A673 (cell line): Measurements from ENCODE around the gene TMEM255B. TPM values are rescaled to one million over a fixed set of nuclear protein-coding genes. Genes with fewer than 3 reads are reported as not detected.
"Not testable (repeated sequence)": the region's sequence is repeated elsewhere in the genome, so short reads cannot be mapped to it uniquely, and the experiment has no call there.

ENCODE experiments used
- BruUV-seq: library from RNA; stranded (reverse); fragments of 400-500 nt; replicated peaks from 2 replicates; lab custom pipeline; 2021; lab: Mats Ljungman, UMichigan
- CTCF ChIA-PET: fragments of 300-600 bp; sonication (Branson Sonifier 250); formaldehyde crosslinking; loops from one replicate; lab custom pipeline; 2022; ENCODE audit warnings: antibody characterized with exemption; lab: Charles Lee
- POLR2A ChIA-PET: fragments of 300-600 bp; sonication (Branson Sonifier 250); formaldehyde crosslinking; loops from one replicate; lab custom pipeline; 2022; ENCODE audit warnings: antibody characterized with exemption; ENCODE audit not compliant: low non-redundant PET; lab: Charles Lee
- DNase-seq: peaks from one replicate; pipeline ENCODE4 v3.0.0-alpha.2; 2015; ENCODE audit warnings: low spot score
- H3K27ac ChIP-seq: fragments of 200-600 bp; sonication (generic); 2 replicates; pipeline ENCODE4 v1.5.1; 2016; ENCODE audit warnings: mixed run types, low read depth, mild to moderate bottlenecking, mixed read lengths, antibody characterized with exemption, low read length; ENCODE audit not compliant: poor library complexity, severe bottlenecking
- H3K27me3 ChIP-seq: fragments of 200-600 bp; sonication (generic); replicated peaks from 2 replicates; pipeline ENCODE4 v1.6.1; 2017; ENCODE audit warnings: mixed run types, low read depth, mild to moderate bottlenecking, mixed read lengths, antibody characterized with exemption, low read length; ENCODE audit not compliant: insufficient read depth, poor library complexity
- H3K36me3 ChIP-seq: fragments of 200-600 bp; sonication (generic); 2 replicates; pipeline ENCODE4 v1.6.1; 2016; ENCODE audit warnings: mixed run types, mild to moderate bottlenecking, mixed read lengths, antibody characterized with exemption, low read length; ENCODE audit not compliant: insufficient read depth, poor library complexity, severe bottlenecking
- H3K4me1 ChIP-seq: fragments of 200-600 bp; sonication (generic); 2 replicates; pipeline ENCODE4 v1.6.1; 2017; ENCODE audit warnings: mixed run types, mild to moderate bottlenecking, mixed read lengths, antibody characterized with exemption, low read length; ENCODE audit not compliant: insufficient read depth, poor library complexity, severe bottlenecking
- H3K4me3 ChIP-seq: fragments of 200-600 bp; sonication (generic); 2 replicates; pipeline ENCODE4 v1.5.1; 2016; ENCODE audit warnings: low read depth, mixed run types, mild to moderate bottlenecking, mixed read lengths, low read length; ENCODE audit not compliant: poor library complexity, severe bottlenecking
- H3K9me3 ChIP-seq: fragments of 200-600 bp; sonication (generic); 2 replicates; pipeline ENCODE4 v1.6.1; 2016; ENCODE audit warnings: mixed run types, low read depth, mild to moderate bottlenecking, mixed read lengths, antibody characterized with exemption, low read length; ENCODE audit not compliant: poor library complexity, severe bottlenecking
- CTCF ChIP-seq: fragments of 300-800, 200-600 bp; sonication (generic); conservative IDR thresholded peaks from 2 replicates; pipeline ENCODE4 v1.5.1; 2017; ENCODE audit warnings: low read depth, mild to moderate bottlenecking, antibody characterized with exemption, low read length, moderate library complexity, mixed read lengths
- EZH2 ChIP-seq: fragments of 200-600 bp; sonication (generic); IDR thresholded peaks from 2 replicates; pipeline ENCODE4 v1.6.1; 2017; ENCODE audit warnings: borderline replicate concordance, low read depth, mild to moderate bottlenecking, mixed read lengths, antibody characterized with exemption, low read length; ENCODE audit not compliant: poor library complexity, severe bottlenecking
- intact Hi-C: fragments of 100-400 bp; cut with micrococcal nuclease; formaldehyde crosslinking; loops from one replicate; pipeline ENCODE4 v1.10.0; 2022; ENCODE audit not compliant: unreplicated experiment
- total RNA-seq: library from RNA; stranded (reverse); gene quantifications from 2 replicates; pipeline ENCODE4 v1.2.3, GENCODE V29; 2021

The TMEM255B gene
- total RNA-seq, 1 experiment from 2014 or later, result 0.06 TPM

GRCh38 chr13:113823771-113824170, 64.7 kb downstream of the TMEM255B start:
- Histone ChIP-seq H3K27me3 (no peaks in the 10 kb centered on the region), H3K9me3 (no peaks in the 10 kb centered on the region), H3K4me1 (peaks cover 8% of the 10 kb centered on the region), H3K27ac (no peak overlapping the region), H3K36me3 (no peaks in the 10 kb centered on the region), H3K4me3 (no peak overlapping the region)
- intact Hi-C loops, result no loop called here
- TF ChIP-seq EZH2 (no peak), CTCF (no peak)
- ChIA-PET POLR2A (no interaction called here), CTCF (no interaction called here)
- no peak for DNase-seq
- no TSS peak for BruUV-seq

GRCh38 chr13:113825841-113826240, 66.8 kb downstream of the TMEM255B start:
- no peak overlapping the region for H3K27ac ChIP-seq
- CTCF ChIA-PET, result no interaction called here
- no peak for DNase-seq
- intact Hi-C loops, result no loop called here
- H3K27me3 ChIP-seq, result no peaks in the 10 kb centered on the region
- POLR2A ChIA-PET, result no interaction called here
- H3K4me3 ChIP-seq, result no peak overlapping the region
- H3K9me3 ChIP-seq, result no peaks in the 10 kb centered on the region
- no peak for TF ChIP-seq EZH2
- no peak for TF ChIP-seq CTCF
- peaks cover 2% of the 10 kb centered on the region for H3K4me1 ChIP-seq
- no peaks in the 10 kb centered on the region for H3K36me3 ChIP-seq
- no TSS peak for BruUV-seq

GRCh38 chr13:113826446-113826845, 67.4 kb downstream of the TMEM255B start:
- H3K36me3 ChIP-seq, H3K4me3 ChIP-seq, CTCF ChIA-PET, H3K9me3 ChIP-seq, H3K27ac ChIP-seq, DNase-seq, BruUV-seq, intact Hi-C loops, POLR2A ChIA-PET, H3K4me1 ChIP-seq, H3K27me3 ChIP-seq: not testable (repeated sequence)

GRCh38 chr13:113827021-113827420, 68.0 kb downstream of the TMEM255B start:
- no peak for DNase-seq
- TF ChIP-seq CTCF, result no peak
- TF ChIP-seq EZH2, result no peak
- no peaks in the 10 kb centered on the region for H3K4me1 ChIP-seq
- no peaks in the 10 kb centered on the region for H3K9me3 ChIP-seq
- intact Hi-C loops, result no loop called here
- CTCF ChIA-PET, result no interaction called here
- H3K4me3 ChIP-seq, result no peak overlapping the region
- no peak overlapping the region for H3K27ac ChIP-seq
- POLR2A ChIA-PET, result no interaction called here
- no peaks in the 10 kb centered on the region for H3K27me3 ChIP-seq
- no TSS peak for BruUV-seq
- H3K36me3 ChIP-seq, result no peaks in the 10 kb centered on the region
